K562 (cell line): ENCODE measurements around the gene SCYL1. TPM values are rescaled to one million over a fixed set of nuclear protein-coding genes. Genes with fewer than 3 reads are reported as not detected.

Experiments used
- CCAR2 ChIP-seq: fragments of 200-400 bp; formaldehyde crosslinking; IDR thresholded peaks from 2 replicates; pipeline ENCODE4 v1.6.1; 2017; ENCODE audit warnings: mild to moderate bottlenecking, low read depth, low read length
- CGGBP1 ChIP-seq: fragments of 250-450 bp; sonication (Bioruptor Pico); IDR thresholded peaks from 2 replicates; pipeline ENCODE4 v1.9.0; 2021; ENCODE audit warnings: mild to moderate bottlenecking
- CXXC5 ChIP-seq: fragments of 250-450 bp; sonication (Bioruptor Pico); IDR thresholded peaks from 2 replicates; pipeline ENCODE4 v1.8.0; 2022; ENCODE audit warnings: inconsistent platforms, mild to moderate bottlenecking, moderate library complexity
- ETS1 ChIP-seq: conservative IDR thresholded peaks from 2 replicates; pipeline ENCODE4 v1.6.1; 2011; ENCODE audit warnings: low read depth, mild to moderate bottlenecking, low read length; ENCODE audit not compliant: control insufficient read depth
- FOSL1 ChIP-seq: fragments of 200-800 bp; sonication (Bioruptor generic); conservative IDR thresholded peaks from 2 replicates; pipeline ENCODE4 v1.6.1; 2016; ENCODE audit warnings: missing genetic modification characterization, missing compliant biosample characterization
- KLF6 ChIP-seq: fragments of 250-450 bp; sonication (Bioruptor Pico); IDR thresholded peaks from 2 replicates; pipeline ENCODE4 v1.4.0; 2020; ENCODE audit warnings: mild to moderate bottlenecking, moderate library complexity, borderline replicate concordance
- MEF2D ChIP-seq: conservative IDR thresholded peaks from 2 replicates; pipeline ENCODE4 v1.6.1; 2016; ENCODE audit warnings: low read depth, missing genetic modification characterization, missing compliant biosample characterization
- POLR2AphosphoS5 ChIP-seq: IDR thresholded peaks from 2 replicates; pipeline ENCODE4 v1.6.1; 2011; ENCODE audit warnings: mild to moderate bottlenecking, low read depth, low read length, moderate library complexity; ENCODE audit not compliant: control insufficient read depth, insufficient read depth
- POLR3G ChIP-seq: IDR thresholded peaks from 2 replicates; pipeline ENCODE4 v1.6.1; 2011; ENCODE audit not compliant: insufficient read length, insufficient replicate concordance; ENCODE audit errors: extremely low read depth
- SPI1 ChIP-seq: IDR thresholded peaks from 2 replicates; pipeline ENCODE4 v1.6.1; 2011; ENCODE audit warnings: low read depth, low read length, control low read depth, borderline replicate concordance
- TAF9B ChIP-seq: fragments of 450-650 bp; IDR thresholded peaks from 2 replicates; pipeline ENCODE4 v1.6.1; 2018; ENCODE audit warnings: mild to moderate bottlenecking; ENCODE audit not compliant: partially characterized antibody
- ZNF395 ChIP-seq: fragments of 200-800 bp; sonication (Bioruptor generic); IDR thresholded peaks from 2 replicates; pipeline ENCODE4 v1.6.1; 2017; ENCODE audit warnings: missing genetic modification characterization, missing compliant biosample characterization
- ZSCAN29 ChIP-seq: fragments of 450-650 bp; IDR thresholded peaks from 2 replicates; pipeline ENCODE4 v1.6.1; 2017
- polyA plus RNA-seq, 8 experiments: library from polyadenylated mRNA; depleted of rRNA in 4 of 8; stranded (reverse) in 5 of 8; unstranded in 3 of 8; fragments of >200 nt; fragmentation: Nextera tagmentation in 2 of 8; fragmentation: Illumina TruSeq in 1 of 8; extraction: Ambion mirVana in 2 of 8; extraction: Trizol in 1 of 8; gene quantifications; 2 replicates each; pipeline versions ENCODE4 v1.2.1 to v1.2.3, GENCODE V29; 2011 to 2014; ENCODE audit warnings: inconsistent platforms in 1 of 8, missing spikeins in 1 of 8
- total RNA-seq, 7 experiments: library from RNA; depleted of rRNA in 6 of 7; stranded (reverse); fragments of >200 nt in 6 of 7; fragmentation: Illumina TruSeq in 2 of 7; extraction: Trizol in 2 of 7; gene quantifications; 2 replicates each; pipeline versions ENCODE4 v1.2.1 to v1.2.3, GENCODE V29; 2011 to 2021; ENCODE audit warnings: low replicate concordance in 1 of 7
- TF ChIP-seq, protein P1 (sequence below): fragments of 200-800 bp; sonication (Bioruptor generic); IDR thresholded peaks from 2 replicates; pipeline ENCODE4 v1.6.1; 2017; ENCODE audit warnings: missing genetic modification characterization, missing compliant biosample characterization
- TF ChIP-seq, protein P2 (sequence below): fragments of 150-350 bp; IDR thresholded peaks from 2 replicates; pipeline ENCODE4 v1.6.1; 2014; ENCODE audit warnings: low read depth, mild to moderate bottlenecking, low read length, borderline replicate concordance
- TF ChIP-seq, protein P3 (sequence below): fragments of 450-650 bp; conservative IDR thresholded peaks from 2 replicates; pipeline ENCODE4 v1.6.1; 2016; ENCODE audit warnings: missing genetic modification characterization, low read depth, mild to moderate bottlenecking, control low read depth, missing compliant biosample characterization

The SCYL1 gene
- total and polyA plus RNA-seq, 9 of the 15 experiments (the other 6 are each of a cell fraction or from before 2014, with no cell fraction given): 1.9 to 145 (median 57.6) TPM

DNA sequence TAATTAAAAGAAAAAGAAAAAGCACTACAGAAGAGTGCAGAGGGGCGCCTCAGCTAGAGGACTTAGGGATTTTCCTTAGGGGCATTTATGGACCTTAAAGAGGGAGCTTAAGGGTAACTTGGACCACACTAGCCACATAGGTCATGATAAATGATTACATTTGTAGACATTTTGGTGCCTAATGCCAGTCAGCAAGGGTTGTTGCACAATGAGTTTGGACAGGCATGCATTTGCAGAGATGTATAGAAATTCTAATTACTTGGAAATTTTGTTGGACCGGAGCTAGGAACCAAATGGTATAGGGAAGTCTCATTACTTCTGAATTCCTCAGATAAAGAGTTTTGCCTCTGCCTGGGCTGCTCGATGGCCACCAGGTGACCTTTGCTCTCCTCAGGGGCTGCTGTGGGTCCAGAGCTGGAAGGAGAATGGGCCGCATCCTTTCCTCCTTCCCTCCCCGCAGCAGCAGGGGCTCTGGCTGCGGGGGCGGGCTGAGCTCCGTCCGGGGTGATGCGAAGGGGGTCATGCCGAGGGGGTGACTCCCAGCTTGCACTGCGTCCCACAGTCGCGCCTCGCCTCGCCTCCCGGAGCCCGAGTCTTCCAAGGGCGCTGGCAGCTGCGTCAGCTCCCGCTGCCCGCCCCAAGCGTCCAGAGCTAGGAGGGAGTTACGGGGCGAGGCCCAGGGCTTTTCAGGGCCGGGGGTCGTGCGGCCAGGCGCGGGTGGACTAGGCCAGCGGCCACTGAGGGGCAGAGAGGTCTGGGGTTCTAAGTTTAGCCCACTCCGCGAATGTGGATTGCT is 46.3 kb upstream of the SCYL1 start (continued):
- TF ChIP-seq ETS1 (no peak), CGGBP1 (CRISPR knock-in tag) (no peak), ZNF395 (CRISPR knock-in tag) (peak; percentile 90), CXXC5 (CRISPR knock-in tag) (peak; percentile 73), ZSCAN29 (no peak), TAF9B (peak; percentile 58), MEF2D (tag) (peak; percentile 40; the same call in 1 of the 2 replicates), CCAR2 (no peak), SPI1 (0 out of 2 replicates have a peak, but pooled peaks have one; percentile 20), FOSL1 (tag) (peak; percentile 28; the same call in 1 of the 2 replicates), KLF6 (0 out of 2 replicates have a peak, but pooled peaks have one; percentile 54), POLR2AphosphoS5 (peak; percentile 73), POLR3G (no peak)
- TF ChIP-seq, protein P1, sequence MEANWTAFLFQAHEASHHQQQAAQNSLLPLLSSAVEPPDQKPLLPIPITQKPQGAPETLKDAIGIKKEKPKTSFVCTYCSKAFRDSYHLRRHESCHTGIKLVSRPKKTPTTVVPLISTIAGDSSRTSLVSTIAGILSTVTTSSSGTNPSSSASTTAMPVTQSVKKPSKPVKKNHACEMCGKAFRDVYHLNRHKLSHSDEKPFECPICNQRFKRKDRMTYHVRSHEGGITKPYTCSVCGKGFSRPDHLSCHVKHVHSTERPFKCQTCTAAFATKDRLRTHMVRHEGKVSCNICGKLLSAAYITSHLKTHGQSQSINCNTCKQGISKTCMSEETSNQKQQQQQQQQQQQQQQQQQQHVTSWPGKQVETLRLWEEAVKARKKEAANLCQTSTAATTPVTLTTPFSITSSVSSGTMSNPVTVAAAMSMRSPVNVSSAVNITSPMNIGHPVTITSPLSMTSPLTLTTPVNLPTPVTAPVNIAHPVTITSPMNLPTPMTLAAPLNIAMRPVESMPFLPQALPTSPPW: peak; percentile 77
- TF ChIP-seq, protein P2, sequence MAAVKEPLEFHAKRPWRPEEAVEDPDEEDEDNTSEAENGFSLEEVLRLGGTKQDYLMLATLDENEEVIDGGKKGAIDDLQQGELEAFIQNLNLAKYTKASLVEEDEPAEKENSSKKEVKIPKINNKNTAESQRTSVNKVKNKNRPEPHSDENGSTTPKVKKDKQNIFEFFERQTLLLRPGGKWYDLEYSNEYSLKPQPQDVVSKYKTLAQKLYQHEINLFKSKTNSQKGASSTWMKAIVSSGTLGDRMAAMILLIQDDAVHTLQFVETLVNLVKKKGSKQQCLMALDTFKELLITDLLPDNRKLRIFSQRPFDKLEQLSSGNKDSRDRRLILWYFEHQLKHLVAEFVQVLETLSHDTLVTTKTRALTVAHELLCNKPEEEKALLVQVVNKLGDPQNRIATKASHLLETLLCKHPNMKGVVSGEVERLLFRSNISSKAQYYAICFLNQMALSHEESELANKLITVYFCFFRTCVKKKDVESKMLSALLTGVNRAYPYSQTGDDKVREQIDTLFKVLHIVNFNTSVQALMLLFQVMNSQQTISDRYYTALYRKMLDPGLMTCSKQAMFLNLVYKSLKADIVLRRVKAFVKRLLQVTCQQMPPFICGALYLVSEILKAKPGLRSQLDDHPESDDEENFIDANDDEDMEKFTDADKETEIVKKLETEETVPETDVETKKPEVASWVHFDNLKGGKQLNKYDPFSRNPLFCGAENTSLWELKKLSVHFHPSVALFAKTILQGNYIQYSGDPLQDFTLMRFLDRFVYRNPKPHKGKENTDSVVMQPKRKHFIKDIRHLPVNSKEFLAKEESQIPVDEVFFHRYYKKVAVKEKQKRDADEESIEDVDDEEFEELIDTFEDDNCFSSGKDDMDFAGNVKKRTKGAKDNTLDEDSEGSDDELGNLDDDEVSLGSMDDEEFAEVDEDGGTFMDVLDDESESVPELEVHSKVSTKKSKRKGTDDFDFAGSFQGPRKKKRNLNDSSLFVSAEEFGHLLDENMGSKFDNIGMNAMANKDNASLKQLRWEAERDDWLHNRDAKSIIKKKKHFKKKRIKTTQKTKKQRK: no peak
- TF ChIP-seq, protein P3, sequence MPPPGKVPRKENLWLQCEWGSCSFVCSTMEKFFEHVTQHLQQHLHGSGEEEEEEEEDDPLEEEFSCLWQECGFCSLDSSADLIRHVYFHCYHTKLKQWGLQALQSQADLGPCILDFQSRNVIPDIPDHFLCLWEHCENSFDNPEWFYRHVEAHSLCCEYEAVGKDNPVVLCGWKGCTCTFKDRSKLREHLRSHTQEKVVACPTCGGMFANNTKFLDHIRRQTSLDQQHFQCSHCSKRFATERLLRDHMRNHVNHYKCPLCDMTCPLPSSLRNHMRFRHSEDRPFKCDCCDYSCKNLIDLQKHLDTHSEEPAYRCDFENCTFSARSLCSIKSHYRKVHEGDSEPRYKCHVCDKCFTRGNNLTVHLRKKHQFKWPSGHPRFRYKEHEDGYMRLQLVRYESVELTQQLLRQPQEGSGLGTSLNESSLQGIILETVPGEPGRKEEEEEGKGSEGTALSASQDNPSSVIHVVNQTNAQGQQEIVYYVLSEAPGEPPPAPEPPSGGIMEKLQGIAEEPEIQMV (tag): no peak
